ENCODE results near the gene ZNF479. TPM values are rescaled to one million over a fixed set of nuclear protein-coding genes. Genes with fewer than 3 reads are reported as not detected.

The ZNF479 gene
- total and polyA plus RNA-seq, 2 of the 4 experiments (the other 2 are of a cell fraction) = not detected

- no peaks in the 10 kb centered on the region for H3K36me3 ChIP-seq (ENCODE audit: control insufficient read depth, insufficient read depth, low read length)
- H3K27me3 ChIP-seq (ENCODE audit: control insufficient read depth, insufficient read depth, low read length) = no peaks in the 10 kb centered on the region
- dilution Hi-C loops (cut with HindIII; ENCODE audit: low sequenced_read_pairs, unreplicated experiment) (no loop called here), in situ Hi-C loops (cut with MboI; ENCODE audit: low sequenced_read_pairs) (no loop called here), intact Hi-C loops (cut with micrococcal nuclease) (no loop called here)
- H2AK9ac ChIP-seq (replicated peaks; ENCODE audit: low read depth, low read length, poor library complexity) = no peak overlapping the region
- no peak overlapping the region for H3K4me3 ChIP-seq (ENCODE audit: insufficient read depth, low read depth, low read length)
- no peak overlapping the region for H3K4ac ChIP-seq (ENCODE audit: low read depth, low read length)
- H3K9me3 ChIP-seq (ENCODE audit: control insufficient read depth, insufficient read depth, low read length) = peaks cover 48% of the 10 kb centered on the region
- BruUV-seq (replicated peaks) = no TSS peak
- no peaks in the 10 kb centered on the region for H3K79me1 ChIP-seq (ENCODE audit: low read depth in 1 of 2, low read length in 2 of 2)
- DNase-seq (no peak), ATAC-seq (ENCODE audit: low read depth) (no peak)
- CTCF ChIA-PET = no interaction called here
- no peak for TF ChIP-seq FOS (IDR thresholded peaks at IDR 0.05; ENCODE audit: low read depth, low read length)
- no peak for TF ChIP-seq RCOR1 (IDR thresholded peaks at IDR 0.05; ENCODE audit: insufficient replicate concordance, low read length)
- TF ChIP-seq CHD1 (IDR thresholded peaks at IDR 0.05; ENCODE audit: low read depth, low read length) = no peak
- TF ChIP-seq USF2 (IDR thresholded peaks at IDR 0.05; ENCODE audit: low read depth, low read length) = no peak
- no peak for TF ChIP-seq BHLHE40 (IDR thresholded peaks at IDR 0.05; ENCODE audit: low read depth, low read length)
- no peak for TF ChIP-seq MXI1 (IDR thresholded peaks at IDR 0.05; ENCODE audit: borderline replicate concordance, low read depth, low read length)
- no peak for TF ChIP-seq CTCF (conservative IDR thresholded peaks at IDR 0.05; ENCODE audit: low read depth, low read length)
- TF ChIP-seq RAD21 (IDR thresholded peaks at IDR 0.05; ENCODE audit: low read length) = no peak
- no peak for TF ChIP-seq SMC3 (IDR thresholded peaks at IDR 0.05; ENCODE audit: low read depth, low read length)
- no peak for TF ChIP-seq ELK1 (IDR thresholded peaks at IDR 0.05; ENCODE audit: borderline replicate concordance, low read depth, low read length)
- no peak for TF ChIP-seq POLR2A (IDR thresholded peaks at IDR 0.05; ENCODE audit: low read depth, low read length)
- no peak for TF ChIP-seq CEBPB (IDR thresholded peaks at IDR 0.05; ENCODE audit: low read depth, low read length)
- no peak for TF ChIP-seq MAZ (IDR thresholded peaks at IDR 0.05; ENCODE audit: borderline replicate concordance, low read depth, low read length)
- TF ChIP-seq RFX5 (IDR thresholded peaks at IDR 0.05; ENCODE audit: low read depth, low read length) = no peak
- no peak for TF ChIP-seq NFE2L2 (IDR thresholded peaks at IDR 0.05; ENCODE audit: low read depth, low read length)
- TF ChIP-seq MAFK (IDR thresholded peaks at IDR 0.05; ENCODE audit: low read depth, low read length) = no peak
- H3K4me1 ChIP-seq (ENCODE audit: control insufficient read depth, insufficient read depth, low read length) = no peaks in the 10 kb centered on the region
- no peak overlapping the region for H3K23ac ChIP-seq (ENCODE audit: low read depth, low read length)
- 92% methylated on average over 5 of the region's 30 CpGs; no CpG with 5 or more reads in 1 of the 2 experiments for WGBS, 2 experiments (ENCODE audit: extremely low coverage in 2 of 2, insufficient read length in 1 of 2)
- H3K14ac ChIP-seq (replicated peaks; ENCODE audit: low read depth, low read length) = no peak overlapping the region
- H2BK15ac ChIP-seq (ENCODE audit: low read depth, low read length) = no peak overlapping the region
- no peak overlapping the region for H4K8ac ChIP-seq (ENCODE audit: low read depth in 2 of 2, low read length in 2 of 2)
- POLR2A ChIA-PET (ENCODE audit: unreplicated experiment) = no interaction called here
- no peak overlapping the region for H4K5ac ChIP-seq (ENCODE audit: low read depth, low read length)
- no peak overlapping the region for H2BK120ac ChIP-seq (ENCODE audit: low read depth, low read length)
- H2BK20ac ChIP-seq (ENCODE audit: low read depth, low read length) = no peak overlapping the region
- H3K27ac ChIP-seq (ENCODE audit: insufficient read depth, low read length) = no peak overlapping the region
- no peak overlapping the region for H2AFZ ChIP-seq (replicated peaks; ENCODE audit: low read length, poor library complexity)
- no peaks in the 10 kb centered on the region for H3K9me1 ChIP-seq (ENCODE audit: insufficient read depth, low read length)
- no peak overlapping the region for H4K91ac ChIP-seq (ENCODE audit: insufficient read depth, low read depth, low read length)
- no peak overlapping the region for H2BK5ac ChIP-seq (ENCODE audit: low read depth, low read length, poor library complexity, severe bottlenecking)
- no peaks in the 10 kb centered on the region for H4K20me1 ChIP-seq (ENCODE audit: insufficient read depth, low read length)
- no peak overlapping the region for H3K18ac ChIP-seq (ENCODE audit: low read depth, low read length)
- no peak overlapping the region for H3K56ac ChIP-seq (ENCODE audit: extremely low read depth, insufficient read depth, low read length)
- no peak overlapping the region for H3K4me2 ChIP-seq (ENCODE audit: low read depth, low read length)
- H2AK5ac ChIP-seq (ENCODE audit: low read depth, low read length) = no peak overlapping the region
- no peak overlapping the region for H3K9ac ChIP-seq (ENCODE audit: low read depth, low read length)
These were observed 47.7 kb upstream of the ZNF479 start for GRCh38 chr7:57179776-57180415.

Measured in IMR-90 (cell line).